Ramos (cell line): ENCODE data around the gene MAPK7.

ENCODE experiments used
- in situ Hi-C: fragments of 300-500 bp; cut with MboI; formaldehyde crosslinking; loops from one replicate; pipeline ENCODE4 v1.14.3; 2022; ENCODE audit warnings: low sequenced_read_pairs; ENCODE audit not compliant: unreplicated experiment

MAPK7 gene

GRCh38 chr17:19377602-19378415 lies 489 bp upstream of the MAPK7 start:
- in situ Hi-C loops: no loop called here

GRCh38 chr17:19379361-19380065 lies 1.2 kb downstream of the MAPK7 start:
- in situ Hi-C loops: no loop called here

GRCh38 chr17:19380481-19381301 lies 2.4 kb downstream of the MAPK7 start:
- in situ Hi-C loops: no loop called here

- in situ Hi-C loops: no loop called here
Observed at GRCh38 chr17:19381361-19381740, 3.1 kb downstream of the MAPK7 start.

- in situ Hi-C loops: no loop called here
Observed at GRCh38 chr17:19381741-19382444, 3.6 kb downstream of the MAPK7 start.

- in situ Hi-C loops: no loop called here
Observed at GRCh38 chr17:19382531-19383444, 4.5 kb downstream of the MAPK7 start.

GRCh38 chr17:19383681-19384470 lies 5.6 kb downstream of the MAPK7 start:
- in situ Hi-C loops: no loop called here

- in situ Hi-C loops: no loop called here
Observed at GRCh38 chr17:19384723-19385391, 6.6 kb downstream of the MAPK7 start.

- in situ Hi-C loops: no loop called here
Observed at GRCh38 chr17:19385521-19385983, 7.3 kb downstream of the MAPK7 start.

- in situ Hi-C loops: no loop called here
Observed at GRCh38 chr17:19386051-19386929, 8.0 kb downstream of the MAPK7 start.

- in situ Hi-C loops: no loop called here
Observed at GRCh38 chr17:19386974-19387920, 8.9 kb downstream of the MAPK7 start, which contains the start of gene MFAP4. TSS of gene MFAP4 (minus strand) at chr17:19387190. CDS start at chr17:19387155, 35 bp downstream.

GRCh38 chr17:19387921-19388521 lies 9.7 kb downstream of the MAPK7 start:
- in situ Hi-C loops: no loop called here

- in situ Hi-C loops: no loop called here
Observed at GRCh38 chr17:19388791-19389785, 10.8 kb downstream of the MAPK7 start.

- in situ Hi-C loops: no loop called here
Observed at GRCh38 chr17:19390951-19391350, 12.7 kb downstream of the MAPK7 start.
